IMR-90 (cell line): ENCODE data around the gene ATP1A3. TPM values are rescaled to one million over a fixed set of nuclear protein-coding genes. Genes with fewer than 3 reads are reported as not detected.

Experiments
- polyA plus RNA-seq, 3 experiments: library from polyadenylated mRNA; depleted of rRNA; stranded (reverse); fragments of >200 nt; gene quantifications; 2 replicates each; pipeline ENCODE4 v1.2.3, GENCODE V29; 2012; ENCODE audit warnings: low replicate concordance in 1 of 3
- total RNA-seq: library from RNA; depleted of rRNA; stranded (reverse); fragments of >200 nt; gene quantifications from 2 replicates; pipeline ENCODE4 v1.2.3, GENCODE V29; 2012; rRNA removed

Gene ATP1A3
- total and polyA plus RNA-seq, 2 of the 4 experiments (the other 2 are of a cell fraction), result under 0.01 to 0.12 TPM

Other genes with a start within 250 kb of the ATP1A3 start
- gene CEACAM6, start 238.7 kb downstream of the ATP1A3 start, total RNA-seq, result not detected in 2 replicates
- not detected in 2 replicates for gene CEACAM6, start 238.7 kb downstream of the ATP1A3 start, polyA plus RNA-seq (2012; rRNA removed)
- not detected in 2 replicates for gene CEACAM3, start 197.6 kb downstream of the ATP1A3 start, total RNA-seq
- gene CEACAM3, start 197.6 kb downstream of the ATP1A3 start, polyA plus RNA-seq (2012; rRNA removed), result not detected in 2 replicates
- gene LYPD4, start 149.5 kb downstream of the ATP1A3 start, total RNA-seq, result not detected in 2 replicates
- not detected in 2 replicates for gene LYPD4, start 149.5 kb downstream of the ATP1A3 start, polyA plus RNA-seq (2012; rRNA removed)
- gene DMRTC2, start 149.2 kb downstream of the ATP1A3 start, total RNA-seq, result not detected in 2 replicates
- not detected in 2 replicates for gene DMRTC2, start 149.2 kb downstream of the ATP1A3 start, polyA plus RNA-seq (2012; rRNA removed)
- gene RPS19, start 134.0 kb downstream of the ATP1A3 start, total RNA-seq, result 230 and 299 TPM in 2 replicates
- 1,882 and 3,988 TPM in 2 replicates for gene RPS19, start 134.0 kb downstream of the ATP1A3 start, polyA plus RNA-seq (2012; rRNA removed)
- not detected in 2 replicates for gene CD79A, start 117.0 kb downstream of the ATP1A3 start, total RNA-seq
- 0.19 and 0.24 TPM in 2 replicates for gene CD79A, start 117.0 kb downstream of the ATP1A3 start, polyA plus RNA-seq (2012; rRNA removed)
- gene ARHGEF1, start 111.0 kb downstream of the ATP1A3 start, total RNA-seq, result 11.5 and 12.5 TPM in 2 replicates
- gene ARHGEF1, start 111.0 kb downstream of the ATP1A3 start, polyA plus RNA-seq (2012; rRNA removed), result 47.1 and 51.2 TPM in 2 replicates
- gene ERFL, start 65.8 kb downstream of the ATP1A3 start, total RNA-seq, result not detected in 2 replicates
- gene ERFL, start 65.8 kb downstream of the ATP1A3 start, polyA plus RNA-seq (2012; rRNA removed), result 0.09 TPM in 1 of 2 replicates, not detected in the other
- 117 and 145 TPM in 2 replicates for gene RABAC1, start 34.9 kb downstream of the ATP1A3 start, total RNA-seq
- gene RABAC1, start 34.9 kb downstream of the ATP1A3 start, polyA plus RNA-seq (2012; rRNA removed), result 276 and 320 TPM in 2 replicates
- gene GRIK5, start 76.0 kb upstream of the ATP1A3 start, total RNA-seq, result not detected in 2 replicates
- 0.07 and 0.10 TPM in 2 replicates for gene GRIK5, start 76.0 kb upstream of the ATP1A3 start, polyA plus RNA-seq (2012; rRNA removed)
- 8.1 and 10.0 TPM in 2 replicates for gene ZNF574, start 81.9 kb upstream of the ATP1A3 start, total RNA-seq
- 12.7 and 14.1 TPM in 2 replicates for gene ZNF574, start 81.9 kb upstream of the ATP1A3 start, polyA plus RNA-seq (2012; rRNA removed)
- gene POU2F2, start 138.2 kb upstream of the ATP1A3 start, total RNA-seq, result 0.54 and 0.56 TPM in 2 replicates
- gene POU2F2, start 138.2 kb upstream of the ATP1A3 start, polyA plus RNA-seq (2012; rRNA removed), result 5.0 and 6.6 TPM in 2 replicates
- gene DEDD2, start 223.4 kb upstream of the ATP1A3 start, total RNA-seq, result 8.1 and 8.2 TPM in 2 replicates
- 21.0 and 26.1 TPM in 2 replicates for gene DEDD2, start 223.4 kb upstream of the ATP1A3 start, polyA plus RNA-seq (2012; rRNA removed)
- gene ZNF526, start 226.1 kb upstream of the ATP1A3 start, total RNA-seq, result 13.6 and 14.2 TPM in 2 replicates
- gene ZNF526, start 226.1 kb upstream of the ATP1A3 start, polyA plus RNA-seq (2012; rRNA removed), result 6.8 and 7.3 TPM in 2 replicates
- gene GSK3A, start 248.4 kb upstream of the ATP1A3 start, total RNA-seq, result 6.9 and 8.1 TPM in 2 replicates
- gene GSK3A, start 248.4 kb upstream of the ATP1A3 start, polyA plus RNA-seq (2012; rRNA removed), result 41.4 and 43.3 TPM in 2 replicates